HG02642 (cell line): ENCODE measurements around the gene TMEM17.
A peak's percentile ranks its signal among the peaks of the same experiment; 100 is the strongest.

Source experiments
- ATAC-seq: cut with Tn5 transposase; IDR thresholded peaks from one replicate; pipeline ENCODE4 v1.9.1; 2021; ENCODE audit warnings: mild to moderate bottlenecking; ENCODE audit not compliant: unreplicated experiment, poor library complexity

TMEM17 gene

DNA sequence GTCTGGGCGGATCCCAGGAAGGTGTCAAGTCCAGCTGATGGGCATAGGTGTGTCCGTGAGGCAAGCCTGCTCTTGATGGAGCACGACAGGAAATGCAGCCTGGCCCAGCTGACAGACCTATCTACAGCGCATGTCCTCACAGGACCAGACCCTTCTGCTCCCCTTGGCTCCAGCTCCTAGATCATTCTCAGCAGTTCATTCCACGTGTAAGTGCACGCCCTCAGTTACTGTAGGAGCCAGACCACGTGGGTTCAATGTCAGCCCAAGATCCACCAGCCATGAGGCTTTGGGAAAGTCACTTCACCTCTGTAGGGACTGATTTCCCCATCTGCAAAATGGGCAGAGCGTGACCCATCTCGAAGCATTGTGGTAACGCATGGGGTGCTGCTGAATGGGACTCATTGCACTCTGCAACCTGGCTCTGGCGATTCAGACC, 47.8 kb downstream of the TMEM17 start:
- no peak for ATAC-seq

DNA sequence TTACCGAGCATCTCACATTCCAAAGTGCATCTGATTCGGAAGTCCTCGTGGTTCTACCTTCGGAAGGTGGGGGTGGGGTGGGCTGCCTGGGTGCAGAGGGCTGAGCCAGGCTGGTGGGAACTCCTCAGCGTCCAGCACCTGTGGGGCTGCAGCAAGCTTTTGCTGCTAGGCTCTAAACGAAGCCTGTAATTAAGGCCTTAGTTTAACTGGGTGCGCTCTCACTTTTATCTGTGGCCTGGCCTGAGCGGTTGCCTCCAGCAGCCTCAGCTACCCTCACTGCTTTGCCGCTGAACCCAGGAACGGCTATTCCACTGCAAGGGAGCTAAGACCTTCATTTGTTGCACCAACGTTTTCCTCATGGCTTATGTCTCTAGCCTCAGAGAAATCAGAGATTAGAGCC, 48.4 kb downstream of the TMEM17 start:
- ATAC-seq, result no peak

- ATAC-seq, result peak; percentile 94
These were observed 49.1 kb downstream of the TMEM17 start for GRCh38 chr2:62456721-62457539.

DNA sequence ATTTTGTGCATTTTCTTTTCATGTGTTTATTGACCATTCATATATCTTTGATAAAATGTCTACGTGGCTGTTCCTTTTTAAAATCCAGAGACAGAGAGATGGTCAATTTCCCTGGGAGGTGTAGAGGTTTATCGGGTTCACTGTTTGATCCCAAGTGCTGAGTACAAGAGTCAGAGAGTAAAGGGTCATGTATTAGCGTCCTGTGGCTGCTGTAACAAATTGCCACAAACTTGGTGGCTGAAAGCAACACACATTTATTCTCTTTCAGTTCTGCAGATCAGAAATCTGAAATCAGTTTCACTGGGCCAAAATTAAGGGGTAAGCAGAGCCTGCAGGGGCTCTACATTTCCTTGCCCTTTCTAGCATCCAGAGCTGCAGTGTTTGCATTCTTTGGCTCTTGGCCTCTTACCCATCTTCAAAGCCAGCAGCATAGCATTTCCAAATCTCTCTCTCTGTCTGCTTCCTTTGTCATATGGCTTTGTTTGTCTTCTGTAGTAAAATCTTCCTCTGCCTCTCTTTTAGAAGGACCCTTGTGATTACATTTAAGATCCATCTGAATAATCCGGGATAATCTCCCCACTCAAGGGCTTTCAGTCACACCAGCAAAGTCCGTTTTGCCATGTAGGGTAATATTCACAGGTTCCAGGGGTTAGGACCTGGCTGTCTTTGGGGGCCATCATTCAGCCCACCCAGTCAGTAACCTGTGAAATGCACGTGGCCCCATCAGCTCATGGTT, 49.9 kb downstream of the TMEM17 start:
- no peak for ATAC-seq

DNA sequence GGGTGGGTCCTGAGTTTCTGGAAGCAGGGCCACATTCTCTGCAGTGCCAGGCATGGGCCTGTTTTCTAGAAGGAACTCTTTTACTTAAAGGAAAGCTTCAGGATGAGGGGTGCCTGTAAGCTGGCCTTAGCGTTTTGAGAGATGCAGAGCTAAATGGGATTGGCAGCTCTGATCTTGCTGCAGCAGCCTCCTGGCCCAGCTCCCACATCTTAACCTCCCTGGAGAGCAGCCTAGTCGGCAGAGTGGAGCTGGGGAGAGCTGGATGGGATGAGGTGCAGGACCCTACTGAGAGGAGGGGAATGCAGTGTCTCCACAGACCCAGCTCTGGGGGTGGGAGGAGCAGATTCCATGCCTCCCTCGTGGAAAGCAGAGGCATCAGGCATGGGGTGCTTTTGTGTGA, 52.0 kb downstream of the TMEM17 start:
- no peak for ATAC-seq

DNA sequence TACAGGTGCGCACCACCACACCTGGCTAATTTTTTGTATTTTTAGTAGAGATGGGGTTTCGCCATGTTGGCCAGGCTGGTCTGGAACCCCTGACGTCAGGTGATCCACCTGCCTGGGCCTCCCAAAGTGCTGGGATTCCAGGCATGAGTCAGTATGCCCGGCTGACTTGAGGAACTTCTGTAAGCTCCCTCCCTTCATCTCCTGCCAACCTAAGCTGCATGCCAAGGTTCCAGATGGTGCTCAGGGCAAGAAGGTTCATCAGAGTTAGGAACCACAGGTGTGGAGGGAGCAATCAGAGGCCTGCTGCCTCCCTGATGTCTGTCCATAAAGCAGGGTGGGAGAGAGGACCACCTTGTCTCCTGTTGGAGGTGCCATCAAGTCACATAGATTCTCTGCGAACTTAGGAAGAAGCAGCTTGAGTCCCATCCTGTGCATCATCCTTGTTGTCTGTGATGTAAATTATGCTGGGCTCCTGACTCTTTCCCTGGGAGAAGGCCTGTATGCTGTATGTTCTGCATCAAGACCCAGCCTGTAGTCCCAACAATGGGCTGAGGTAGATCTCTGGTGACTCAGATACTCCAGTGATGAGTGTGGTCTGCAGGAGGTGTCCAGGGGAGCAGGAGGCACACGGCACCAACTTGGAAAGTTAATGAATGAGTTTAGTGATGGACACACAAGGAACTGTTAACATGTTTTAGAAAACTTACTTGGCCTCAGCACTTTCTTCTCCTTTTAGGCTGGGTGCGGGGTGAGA, 53.1 kb downstream of the TMEM17 start:
- no peak for ATAC-seq

DNA sequence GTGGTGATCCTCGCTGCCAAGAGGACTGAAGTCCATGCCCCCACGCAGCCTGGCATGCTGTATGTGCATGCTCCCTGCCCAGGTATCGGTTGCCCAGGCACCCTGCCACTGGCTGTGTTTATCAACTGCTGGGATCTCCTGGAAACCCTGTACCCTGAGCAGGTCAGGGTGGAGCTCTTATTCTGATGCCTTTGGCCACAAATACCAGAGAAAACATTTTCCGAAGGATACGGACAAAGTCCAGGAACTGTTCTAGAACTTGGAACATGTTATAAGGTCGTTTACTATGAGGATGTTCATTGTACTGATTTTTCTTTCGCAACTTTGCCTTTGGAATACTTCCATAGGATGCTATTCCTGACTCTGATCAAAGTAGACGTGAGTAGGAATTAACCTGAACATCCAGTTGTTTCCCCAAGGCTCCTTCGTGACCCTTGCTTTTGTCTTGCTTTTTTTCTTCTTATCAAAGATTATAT, 55.2 kb downstream of the TMEM17 start:
- no peak for ATAC-seq
